Measurements from ENCODE around the gene KLHDC8A. TPM values are rescaled to one million over a fixed set of nuclear protein-coding genes. Genes with fewer than 3 reads are reported as not detected.

The KLHDC8A gene
- total RNA-seq, 1 experiment from 2014 or later: 0.49 TPM

- DNase-seq (ENCODE audit: low read depth, low spot score): peak; percentile 77
- no peaks in the 10 kb centered on the region for H3K9me3 ChIP-seq (ENCODE audit: control insufficient read depth in 1 of 2, insufficient read depth in 1 of 2, low read depth in 1 of 2, low read length in 2 of 2)
- CTCF ChIA-PET: interaction anchor here (0.6 to 3.4 kb wide), 19 partner anchors 10 to 268 kb away, joined by 3 to 85 read pairs (median 4); no protein-coding TSS in a partner anchor
- peak overlapping the region; percentile 21; the same call in 1 of the 2 replicates for H3K4me2 ChIP-seq (ENCODE audit: low read length)
- ATAC-seq: peak; percentile 99
- POLR2A ChIA-PET: interaction anchor here (1.5 kb wide), 1 partner anchor 42 kb away, joined by 5 read pairs; no protein-coding TSS in a partner anchor
- peaks cover 0 to 8% of the 10 kb centered on the region in 2 experiments; a peak in 2 of 4 replicates for H3K4me1 ChIP-seq (ENCODE audit: control insufficient read depth in 1 of 2, insufficient read depth in 2 of 2, low read length in 2 of 2)
- no peak overlapping the region for H3K27ac ChIP-seq (ENCODE audit: low read depth, low read length)
- no peak overlapping the region for H3K9ac ChIP-seq (ENCODE audit: low read length)
- no TSS peak for BruUV-seq (replicated peaks)
- H3K79me2 ChIP-seq (ENCODE audit: insufficient read depth, low read length): no peaks in the 10 kb centered on the region
- no peaks in the 10 kb centered on the region for H3K27me3 ChIP-seq (ENCODE audit: insufficient read depth, low read length)
- intact Hi-C loops (cut with micrococcal nuclease): loop anchor here (1.0 kb wide), 3 partner anchors 88 to 260 kb away; no protein-coding TSS in a partner anchor
- RAD21 ChIA-PET (ENCODE audit: low non-redundant PET in 1 of 2, low total read pairs in 2 of 2, uncharacterized antibody in 2 of 2, unreplicated experiment in 2 of 2): interaction anchor here (0.7 to 2.6 kb wide), 10 partner anchors 34 to 127 kb away, joined by 3 to 26 read pairs (median 5); no protein-coding TSS in a partner anchor
- no peaks in the 10 kb centered on the region for H4K20me1 ChIP-seq (ENCODE audit: insufficient read depth)
- peak; percentile 99 for TF ChIP-seq RAD21 (IDR thresholded peaks at IDR 0.05; ENCODE audit: low read depth)
- TF ChIP-seq MAX (IDR thresholded peaks at IDR 0.05): no peak
- TF ChIP-seq CTCF (IDR thresholded peaks at IDR 0.05 in 2 of 3, conservative IDR thresholded peaks at IDR 0.05 in 1 of 3; ENCODE audit: borderline replicate concordance in 1 of 3, insufficient read depth in 1 of 3, low read depth in 2 of 3, low read length in 2 of 3): peak; percentile 82 to 97 (median 93)
- H3K9me2 ChIP-seq (ENCODE audit: insufficient read depth): no peaks in the 10 kb centered on the region
- no peak overlapping the region for H3K4me3 ChIP-seq (replicated peaks in 1 of 2; ENCODE audit: low read depth in 1 of 2, low read length in 2 of 2)
- no peaks in the 10 kb centered on the region for H3K36me3 ChIP-seq (ENCODE audit: control insufficient read depth in 1 of 2, insufficient read depth in 2 of 2, low read length in 2 of 2)
- peak overlapping the region; percentile 73 for H2AFZ ChIP-seq (ENCODE audit: low read depth, low read length, poor library complexity, severe bottlenecking)
Observed at GRCh38 chr1:205396967-205397616, 40.4 kb upstream of the KLHDC8A start.

GRCh38 chr1:205395616-205396015 lies 38.9 kb upstream of the KLHDC8A start:
- intact Hi-C loops (cut with micrococcal nuclease): no loop called here
- no peak for DNase-seq (ENCODE audit: low read depth, low spot score)
- no peaks in the 10 kb centered on the region for H4K20me1 ChIP-seq (ENCODE audit: insufficient read depth)
- H2AFZ ChIP-seq (ENCODE audit: low read depth, low read length, poor library complexity, severe bottlenecking): no peak overlapping the region
- no peak overlapping the region for H3K27ac ChIP-seq (ENCODE audit: low read depth, low read length)
- POLR2A ChIA-PET: no interaction called here
- H3K9me2 ChIP-seq (ENCODE audit: insufficient read depth): no peaks in the 10 kb centered on the region
- RAD21 ChIA-PET (ENCODE audit: low non-redundant PET in 1 of 2, low total read pairs in 2 of 2, uncharacterized antibody in 2 of 2, unreplicated experiment in 2 of 2): interaction anchor here in 1 of 2 experiments (2.6 kb wide), 1 partner anchor 90 kb away, joined by 26 read pairs; no protein-coding TSS in a partner anchor
- no peaks in the 10 kb centered on the region for H3K27me3 ChIP-seq (ENCODE audit: insufficient read depth, low read length)
- no peak overlapping the region for H3K4me3 ChIP-seq (replicated peaks in 1 of 2; ENCODE audit: low read depth in 1 of 2, low read length in 2 of 2)
- no peaks in the 10 kb centered on the region for H3K9me3 ChIP-seq (ENCODE audit: control insufficient read depth in 1 of 2, insufficient read depth in 1 of 2, low read depth in 1 of 2, low read length in 2 of 2)
- BruUV-seq (replicated peaks): no TSS peak
- CTCF ChIA-PET: interaction anchor here (3.3 to 3.4 kb wide), 2 partner anchors 89 to 128 kb away, joined by 51 to 85 read pairs; no protein-coding TSS in a partner anchor
- ATAC-seq: no peak
- no peaks in the 10 kb centered on the region for H3K79me2 ChIP-seq (ENCODE audit: insufficient read depth, low read length)
- no peaks in the 10 kb centered on the region for H3K36me3 ChIP-seq (ENCODE audit: control insufficient read depth in 1 of 2, insufficient read depth in 2 of 2, low read length in 2 of 2)
- no peak overlapping the region for H3K9ac ChIP-seq (ENCODE audit: low read length)
- H3K4me1 ChIP-seq (ENCODE audit: control insufficient read depth in 1 of 2, insufficient read depth in 2 of 2, low read length in 2 of 2): peaks cover 0 to 8% of the 10 kb centered on the region in 2 experiments; a peak in 2 of 4 replicates
- no peak overlapping the region for H3K4me2 ChIP-seq (ENCODE audit: low read length)
- TF ChIP-seq ELF1 (IDR thresholded peaks at IDR 0.05; ENCODE audit: borderline replicate concordance, low read depth) (no peak), REST (IDR thresholded peaks at IDR 0.05; ENCODE audit: low read depth) (no peak), CTCF (IDR thresholded peaks at IDR 0.05 in 2 of 3, conservative IDR thresholded peaks at IDR 0.05 in 1 of 3; ENCODE audit: borderline replicate concordance in 1 of 3, insufficient read depth in 1 of 3, low read depth in 2 of 3, low read length in 2 of 3) (no peak), POLR2A (IDR thresholded peaks at IDR 0.05; ENCODE audit: borderline replicate concordance, extremely low read depth, insufficient read depth, insufficient read length) (no peak), ZFX (IDR thresholded peaks at IDR 0.05) (no peak), EZH2phosphoT487 (IDR thresholded peaks at IDR 0.05; ENCODE audit: borderline replicate concordance) (no peak), SIN3A (IDR thresholded peaks at IDR 0.05; ENCODE audit: low read depth) (no peak), RAD21 (IDR thresholded peaks at IDR 0.05; ENCODE audit: low read depth) (no peak)
